Measurements from ENCODE around the gene FTO.

DNA sequence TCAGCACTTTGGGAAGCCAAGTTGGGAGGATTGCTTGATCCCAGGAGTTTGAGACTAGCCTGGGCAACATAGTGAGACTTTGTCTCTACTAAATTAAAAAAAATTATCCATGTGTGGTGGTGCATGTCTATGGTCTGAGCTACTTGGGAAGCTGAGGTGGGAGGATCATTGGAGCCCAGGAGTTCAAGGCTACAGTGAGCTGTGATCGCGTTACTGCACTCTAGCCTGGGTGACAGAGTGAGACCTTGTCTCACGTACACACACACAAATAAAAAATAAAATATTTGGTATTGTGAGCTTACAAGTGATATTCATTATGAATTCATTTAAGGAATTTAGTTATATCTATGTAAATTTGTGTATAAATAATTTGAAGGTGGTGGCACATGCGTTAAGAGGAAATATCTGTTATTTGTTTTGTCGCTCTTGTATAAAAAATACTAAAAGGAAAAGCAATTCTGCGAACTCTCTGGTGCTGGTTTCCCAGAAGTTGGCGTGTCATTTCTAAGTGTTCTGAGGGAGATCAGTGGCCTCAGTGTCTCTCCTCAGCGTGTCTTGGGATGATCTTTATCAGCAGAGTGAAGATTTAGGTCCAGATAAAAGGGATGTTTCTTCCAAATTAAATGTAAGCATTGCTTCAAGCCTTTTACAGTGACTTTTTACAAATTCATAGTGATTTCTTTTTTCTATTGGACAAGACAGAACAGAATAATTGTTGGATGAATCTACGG, 187.6 kb downstream of the FTO start:
- TF ChIP-seq CTCF (conservative IDR thresholded peaks at IDR 0.05 in 1 of 2, IDR thresholded peaks at IDR 0.05 in 1 of 2; ENCODE audit: extremely low read depth in 1 of 2, insufficient read depth in 1 of 2, low read depth in 1 of 2, low read length in 2 of 2) (no peak), EZH2 (IDR thresholded peaks at IDR 0.05; ENCODE audit: borderline replicate concordance, low read length) (no peak)

Data from mammary epithelial cell (primary cell).